GM19463 (cell line): Measurements from ENCODE around the gene ACYP2.
"Not testable (repeated sequence)": the region's sequence is repeated elsewhere in the genome, so short reads cannot be mapped to it uniquely, and the experiment has no call there.

ENCODE experiments used
- ATAC-seq: cut with Tn5 transposase; IDR thresholded peaks from one replicate; pipeline ENCODE4 v1.9.1; 2021; ENCODE audit warnings: mild to moderate bottlenecking, moderate library complexity; ENCODE audit not compliant: unreplicated experiment

Gene ACYP2

DNA sequence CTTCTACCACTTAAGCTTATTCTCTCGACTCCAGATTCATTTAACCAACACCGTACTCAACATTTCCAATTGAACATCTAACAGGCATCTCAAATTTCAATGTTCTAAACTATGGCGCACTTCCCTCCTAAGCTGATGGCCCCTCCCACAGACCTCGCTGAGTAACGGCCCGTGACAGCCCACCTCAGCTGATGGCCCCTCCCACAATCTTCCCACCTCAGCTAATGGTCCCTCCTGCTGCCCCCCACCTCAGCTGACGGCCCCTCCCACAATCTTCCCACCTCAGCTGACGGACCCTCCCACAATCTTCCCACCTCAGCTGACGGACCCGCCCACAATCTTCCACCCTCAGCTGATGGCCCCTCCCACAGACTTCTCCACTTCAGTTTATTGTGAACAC is 197.7 kb downstream of the ACYP2 start:
- no peak for ATAC-seq

DNA sequence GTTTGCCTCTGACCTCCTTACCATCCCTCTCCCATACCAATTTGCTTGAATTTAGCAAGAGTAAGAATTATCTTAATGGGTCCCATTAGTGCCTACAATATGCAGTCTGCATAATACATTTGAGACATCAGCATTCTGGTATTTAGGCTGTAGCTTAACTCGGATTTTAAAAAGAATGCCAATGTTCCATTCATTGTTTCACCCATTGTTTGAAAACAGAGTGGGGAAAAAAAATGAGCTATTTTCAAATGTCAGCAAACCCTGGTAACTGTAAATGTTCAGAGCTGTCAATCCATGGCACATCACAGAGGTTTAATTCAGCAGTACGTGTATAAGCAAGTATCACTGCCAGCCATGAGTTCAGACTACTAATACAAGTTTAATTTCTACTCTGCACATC is 202.6 kb downstream of the ACYP2 start:
- no peak for ATAC-seq

GRCh38 chr2:54318821-54319220 is 203.4 kb downstream of the ACYP2 start:
- ATAC-seq = no peak

DNA sequence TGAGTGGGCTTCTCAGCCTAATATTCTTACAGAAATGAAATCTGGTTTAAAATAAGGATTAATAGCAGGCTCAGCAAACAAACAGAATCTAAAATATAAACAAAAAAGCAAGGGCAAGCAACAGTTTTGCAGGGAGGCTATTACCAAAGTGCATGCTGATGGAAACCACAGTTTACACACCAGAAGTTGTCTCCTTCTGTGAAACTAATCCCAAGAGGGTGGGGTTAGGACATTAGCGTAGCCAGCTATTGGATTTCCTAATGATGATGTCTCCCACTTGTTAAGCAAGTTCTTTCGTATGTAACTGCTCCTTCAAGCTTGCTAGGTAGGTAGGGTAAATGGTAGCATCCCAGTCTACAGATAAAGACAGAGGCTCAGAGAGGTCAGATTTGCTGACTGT is 205.6 kb downstream of the ACYP2 start:
- no peak for ATAC-seq

GRCh38 chr2:54324517-54324916 is 209.1 kb downstream of the ACYP2 start:
- not testable (repeated sequence) for ATAC-seq

GRCh38 chr2:54325148-54325547 is 209.7 kb downstream of the ACYP2 start:
- ATAC-seq = no peak

- no peak for ATAC-seq
Measured at GRCh38 chr2:54329482-54330161, 214.2 kb downstream of the ACYP2 start.

DNA sequence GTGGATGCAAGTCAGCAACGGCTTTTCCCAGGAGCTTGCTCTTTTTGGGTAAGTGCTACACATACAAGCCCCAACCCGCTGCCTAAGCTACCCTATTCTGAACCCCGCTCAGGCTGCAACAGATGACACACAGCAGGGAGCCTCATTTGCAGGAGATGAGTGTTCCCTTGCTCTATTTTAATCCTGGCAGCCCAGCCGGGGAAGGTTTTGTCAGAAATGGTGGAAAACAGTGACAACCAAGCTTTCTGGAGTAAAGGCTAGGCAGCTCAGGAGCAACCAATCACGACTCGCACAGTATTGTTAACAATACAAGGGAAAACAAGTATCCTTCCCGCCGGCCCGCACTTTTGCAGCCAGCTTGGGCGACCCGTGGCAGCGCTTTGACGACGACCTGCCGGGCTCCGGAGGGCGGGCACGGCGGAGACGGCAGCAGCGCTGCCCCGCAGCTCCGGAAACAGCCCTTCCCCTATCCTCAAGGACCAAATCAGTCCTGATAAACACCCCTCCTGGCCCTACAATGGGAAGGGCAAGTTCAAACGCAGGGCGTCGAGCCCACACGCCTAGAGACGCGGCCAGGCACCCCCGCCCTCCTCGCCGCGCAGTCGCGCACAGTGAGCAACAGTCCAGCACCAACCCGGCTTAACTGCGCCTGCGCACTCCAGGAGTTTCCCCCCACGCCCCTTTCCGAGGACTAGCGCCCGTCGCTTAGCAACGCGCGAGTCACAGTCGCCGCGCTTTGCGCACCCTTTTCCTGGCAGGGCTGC is 214.9 kb downstream of the ACYP2 start:
- ATAC-seq = peak; percentile 98

- ATAC-seq = peak; percentile 35
Measured at GRCh38 chr2:54330926-54331835, 215.8 kb downstream of the ACYP2 start.

- ATAC-seq = no peak
Measured at GRCh38 chr2:54332386-54332785, 217.0 kb downstream of the ACYP2 start.

DNA sequence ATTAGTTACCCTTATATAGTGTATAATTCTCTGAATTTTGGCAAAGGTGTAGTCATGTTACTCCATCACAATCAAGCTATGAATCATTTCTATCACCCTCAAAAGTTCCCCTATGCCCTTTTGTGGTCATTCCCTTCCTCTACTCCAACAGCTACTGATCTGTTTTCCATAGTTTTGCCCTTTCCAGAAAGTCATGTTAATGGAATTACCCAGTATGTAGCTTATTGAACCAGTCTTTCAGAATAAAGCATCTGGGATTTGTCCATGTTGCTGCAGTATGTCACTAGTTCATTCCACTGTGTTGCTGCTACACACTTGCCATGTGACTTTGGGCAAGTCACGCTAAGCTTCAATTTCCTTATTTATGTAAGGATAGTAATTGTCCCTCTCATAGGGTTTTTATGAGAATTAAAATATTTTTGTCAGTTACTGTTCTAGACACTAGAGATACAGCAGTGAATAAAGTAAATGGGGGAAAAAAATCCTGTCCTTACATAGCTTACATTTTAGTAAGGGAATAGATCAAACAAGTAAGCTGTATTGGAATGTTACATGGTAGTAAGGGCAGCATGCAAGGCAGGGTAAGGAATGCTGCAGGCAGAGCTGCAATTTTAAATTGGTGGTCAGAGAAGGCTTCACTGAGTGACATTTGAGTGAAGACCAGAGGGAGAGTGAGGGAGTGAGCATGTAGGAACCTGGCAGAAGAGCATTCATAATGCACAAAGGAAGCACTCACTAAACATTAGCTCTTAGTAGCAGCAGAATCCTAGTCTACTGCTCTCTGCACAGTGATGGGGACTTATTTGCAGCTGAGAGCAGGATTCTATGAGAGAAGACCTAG is 220.9 kb downstream of the ACYP2 start:
- no peak for ATAC-seq

- ATAC-seq = no peak
Measured at GRCh38 chr2:54336977-54337255, 221.5 kb downstream of the ACYP2 start.

- ATAC-seq = no peak
Measured at GRCh38 chr2:54341656-54342055, 226.2 kb downstream of the ACYP2 start.

DNA sequence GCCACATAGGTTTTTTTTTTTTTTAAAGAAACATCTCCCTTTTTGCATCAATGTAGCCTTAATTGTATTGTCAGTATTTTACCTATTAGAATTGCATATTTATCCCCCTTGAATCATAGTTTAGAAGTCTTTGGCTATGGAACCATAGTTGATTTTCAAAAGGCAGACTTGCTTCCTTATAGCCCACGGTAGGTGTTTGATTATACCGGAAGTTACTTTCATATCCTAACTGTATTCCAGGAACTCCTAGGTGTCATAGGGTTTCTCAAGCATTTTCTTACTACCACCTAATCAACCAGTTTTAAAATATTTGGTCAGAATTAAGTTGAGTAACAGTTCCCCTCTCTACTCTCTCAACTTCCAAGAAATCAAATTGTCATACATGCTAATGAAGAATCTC is 227.2 kb downstream of the ACYP2 start:
- ATAC-seq = no peak

DNA sequence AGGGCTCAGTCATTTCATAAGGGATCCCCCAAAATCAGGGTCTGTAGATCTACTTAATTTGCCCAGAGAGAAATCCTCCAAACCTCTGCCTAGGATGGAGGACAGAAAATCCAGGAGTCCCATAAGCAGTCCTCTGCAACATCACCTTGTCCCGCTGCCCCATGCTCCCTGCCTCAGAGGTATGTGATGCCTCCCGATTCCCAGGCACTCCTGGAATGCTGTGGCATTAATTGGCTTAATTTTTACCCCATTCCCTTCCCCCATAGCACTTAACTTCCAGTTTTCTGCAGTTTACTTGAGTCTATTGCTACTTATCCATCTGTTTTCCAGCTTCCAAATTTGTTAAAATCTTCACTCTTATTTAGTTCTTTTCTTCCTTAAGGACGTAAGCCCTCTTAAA is 232.2 kb downstream of the ACYP2 start:
- no peak for ATAC-seq

GRCh38 chr2:54348646-54349045 is 233.2 kb downstream of the ACYP2 start:
- ATAC-seq = no peak

GRCh38 chr2:54350426-54350825 is 235.0 kb downstream of the ACYP2 start:
- no peak for ATAC-seq

GRCh38 chr2:54353216-54353615 is 237.8 kb downstream of the ACYP2 start:
- no peak for ATAC-seq
